ENCODE data around the gene DNAJA3. TPM values are rescaled to one million over a fixed set of nuclear protein-coding genes. Genes with fewer than 3 reads are reported as not detected.

Gene DNAJA3
- total and polyA plus RNA-seq, 9 of the 15 experiments (the other 6 are each of a cell fraction or from before 2014, with no cell fraction given) = 8.1 to 105 (median 79.0) TPM

GRCh38 chr16:4474192-4474961 is 48.7 kb downstream of the DNAJA3 start, which contains the start of gene NMRAL1 (continued):
- peak; percentile 96 for TF ChIP-seq MGA (IDR thresholded peaks at IDR 0.05)
- peak in 1 of 2 experiments; percentile 77; a peak in 2 of 3 replicates for TF ChIP-seq CBX3 (IDR thresholded peaks at IDR 0.05; ENCODE audit: borderline replicate concordance in 1 of 2, low read length in 2 of 2)
- no peak for TF ChIP-seq PCBP2 (IDR thresholded peaks at IDR 0.05; ENCODE audit: low read depth, low read length, poor library complexity, severe bottlenecking)
- TF ChIP-seq BCL6 (CRISPR knock-in tag; IDR thresholded peaks at IDR 0.05) = no peak
- TF ChIP-seq SIN3B (IDR thresholded peaks at IDR 0.05; ENCODE audit: low read depth) = no peak
- peak; percentile 97 for TF ChIP-seq ELF1 (tag; IDR thresholded peaks at IDR 0.05)
- peak; percentile 67 for TF ChIP-seq E2F3 (CRISPR knock-in tag; IDR thresholded peaks at IDR 0.05)
- no peak for TF ChIP-seq SMARCC2 (IDR thresholded peaks at IDR 0.05; ENCODE audit: low read depth)
- peak; percentile 55 for TF ChIP-seq ZBTB33 (CRISPR knock-in tag; IDR thresholded peaks at IDR 0.05)
- TF ChIP-seq NKRF (IDR thresholded peaks at IDR 0.05; ENCODE audit: borderline replicate concordance) = peak; percentile 44; the same call in 1 of the 2 replicates
- TF ChIP-seq MTF1 (CRISPR knock-in tag; IDR thresholded peaks at IDR 0.05; ENCODE audit: borderline replicate concordance) = no peak
